HUDEP-2 (cell line): Measurements from ENCODE around the gene SYNC.

Experiments used
- DNase-seq, 76 experiments: peaks; one replicate each; lab custom pipeline; 2025; ENCODE audit not compliant: unreplicated experiment in 76 of 76; lab: John Stamatoyannopoulos, UW

The SYNC gene

GRCh38 chr1:32702599-32703478 lies at the start of gene SYNC:
TSS of gene SYNC (minus strand) at chr1:32702770. CDS start at chr1:32702660, 110 bp downstream.
- peak in 74 of 76 experiments; percentile 32 to 91 (median 76) for DNase-seq

DNA sequence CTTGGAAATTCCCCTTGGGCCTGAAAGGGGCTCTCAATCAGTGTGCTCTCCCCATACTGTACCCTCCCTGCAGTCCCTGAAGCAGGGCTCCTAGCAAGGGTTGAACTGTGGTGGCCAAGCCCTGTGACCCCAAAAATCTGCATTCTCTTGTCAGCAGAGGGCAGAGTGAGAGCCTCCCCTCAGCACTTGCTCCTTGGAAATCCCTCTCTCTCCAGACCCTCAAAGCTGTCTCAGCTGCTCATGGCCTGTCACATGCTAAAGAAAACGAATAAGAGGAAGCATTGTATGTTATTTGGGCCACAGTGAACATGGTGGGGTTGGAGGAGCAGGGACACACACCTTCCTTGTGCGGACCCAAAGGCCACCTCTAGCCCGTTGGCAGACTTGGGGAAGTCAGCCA lies 47.2 kb upstream of the SYNC start:
- no peak for DNase-seq

- no peak for DNase-seq
Measured at GRCh38 chr1:32749332-32749731, 46.8 kb upstream of the SYNC start.

DNA sequence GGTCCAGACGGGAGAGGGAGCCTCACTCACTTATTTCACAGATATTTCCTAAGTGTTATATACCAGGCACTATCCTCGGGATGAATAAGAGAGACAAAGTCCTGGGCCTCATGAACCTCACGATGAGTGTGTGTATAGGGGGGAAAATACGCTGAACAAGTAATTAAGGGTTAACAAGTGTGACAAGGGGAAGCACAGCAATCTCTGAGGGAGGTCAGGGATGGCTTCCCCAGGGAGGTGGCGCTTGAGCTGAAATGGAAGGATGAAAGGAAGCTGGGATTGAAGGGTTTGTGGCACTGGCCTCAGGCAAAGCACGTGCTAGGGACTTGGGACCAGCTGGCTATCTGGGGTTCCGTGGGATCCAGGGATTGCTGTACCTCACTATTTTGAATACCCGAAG lies 46.4 kb upstream of the SYNC start:
- no peak for DNase-seq

DNA sequence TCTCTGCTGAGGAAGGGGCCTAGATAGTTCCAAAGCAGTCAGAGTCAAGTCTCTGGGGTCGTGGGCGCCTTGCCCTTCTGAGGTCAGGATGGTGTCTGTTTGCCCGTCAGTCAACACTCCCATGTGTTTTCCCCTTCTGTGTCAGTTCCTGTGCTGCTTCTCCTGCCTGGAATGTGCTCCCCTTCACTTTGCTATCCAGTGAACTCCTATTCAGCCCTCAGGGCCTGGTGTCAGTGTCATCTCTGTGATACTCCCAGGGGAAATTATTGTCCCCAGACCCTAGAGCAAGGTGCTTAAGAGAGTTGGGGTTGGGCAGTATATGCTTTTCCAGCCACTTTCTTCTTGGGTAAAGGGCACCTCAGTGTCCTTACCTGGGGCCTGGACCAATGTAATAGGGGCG lies 45.8 kb upstream of the SYNC start:
- no peak for DNase-seq

DNA sequence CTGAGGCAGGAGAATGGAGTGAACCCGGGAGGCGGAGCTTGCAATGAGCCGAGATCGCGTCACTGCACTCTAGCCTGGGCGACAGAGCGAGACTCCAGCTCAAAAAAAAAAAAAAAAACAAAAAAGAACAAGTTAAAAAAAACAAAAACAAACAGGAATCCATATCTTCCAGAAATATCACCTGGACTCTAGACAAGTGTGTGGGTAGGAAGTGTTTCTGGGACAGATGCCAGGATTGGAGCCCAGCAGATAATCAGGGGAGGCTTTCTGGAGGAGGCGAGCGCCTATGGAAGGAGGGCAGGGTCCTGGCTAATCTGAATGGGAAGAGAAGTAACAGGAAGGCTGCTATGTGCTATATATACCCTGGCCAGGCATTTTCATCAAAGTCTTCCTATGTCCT lies 43.6 kb upstream of the SYNC start:
- peak in 8 of 76 experiments; percentile 10 to 32 (median 20) for DNase-seq

- no peak for DNase-seq
Measured at GRCh38 chr1:32744071-32744425, 41.5 kb upstream of the SYNC start.

DNA sequence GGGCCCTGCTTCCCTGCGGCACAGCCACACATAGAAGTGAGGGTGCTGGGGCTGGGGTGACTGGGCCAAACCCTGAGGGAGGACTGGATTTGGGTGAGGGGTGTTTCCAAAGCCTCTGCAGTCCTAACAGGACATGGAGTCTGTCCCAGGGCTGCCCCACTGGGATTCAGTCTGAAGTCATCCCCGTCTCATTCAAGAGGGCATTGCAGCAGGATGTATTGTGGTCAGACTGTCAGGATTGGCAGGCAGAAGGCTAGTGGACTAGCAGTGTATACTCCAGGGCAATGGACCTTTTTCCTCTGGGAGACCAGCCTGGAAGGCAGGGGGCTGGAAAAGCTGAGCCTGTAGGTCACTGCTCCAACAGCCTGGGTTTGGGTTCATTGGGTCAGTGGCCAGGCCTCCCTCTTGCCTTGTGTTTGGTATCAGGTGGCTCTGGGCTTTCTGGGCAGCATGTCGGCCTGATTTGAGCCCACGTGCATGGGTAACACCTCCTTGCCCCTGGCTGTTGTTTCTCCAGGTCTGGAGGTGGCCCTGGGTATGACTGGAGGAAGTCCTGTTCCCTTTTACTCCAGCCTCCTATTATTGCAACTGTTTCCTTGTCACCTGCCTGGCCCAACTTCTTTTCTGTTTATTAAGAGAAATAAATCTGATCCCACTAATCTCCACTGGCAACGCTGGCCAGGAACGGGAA lies 41.0 kb upstream of the SYNC start:
- no peak for DNase-seq

GRCh38 chr1:32742956-32743355 lies 40.4 kb upstream of the SYNC start:
- DNase-seq, result no peak

DNA sequence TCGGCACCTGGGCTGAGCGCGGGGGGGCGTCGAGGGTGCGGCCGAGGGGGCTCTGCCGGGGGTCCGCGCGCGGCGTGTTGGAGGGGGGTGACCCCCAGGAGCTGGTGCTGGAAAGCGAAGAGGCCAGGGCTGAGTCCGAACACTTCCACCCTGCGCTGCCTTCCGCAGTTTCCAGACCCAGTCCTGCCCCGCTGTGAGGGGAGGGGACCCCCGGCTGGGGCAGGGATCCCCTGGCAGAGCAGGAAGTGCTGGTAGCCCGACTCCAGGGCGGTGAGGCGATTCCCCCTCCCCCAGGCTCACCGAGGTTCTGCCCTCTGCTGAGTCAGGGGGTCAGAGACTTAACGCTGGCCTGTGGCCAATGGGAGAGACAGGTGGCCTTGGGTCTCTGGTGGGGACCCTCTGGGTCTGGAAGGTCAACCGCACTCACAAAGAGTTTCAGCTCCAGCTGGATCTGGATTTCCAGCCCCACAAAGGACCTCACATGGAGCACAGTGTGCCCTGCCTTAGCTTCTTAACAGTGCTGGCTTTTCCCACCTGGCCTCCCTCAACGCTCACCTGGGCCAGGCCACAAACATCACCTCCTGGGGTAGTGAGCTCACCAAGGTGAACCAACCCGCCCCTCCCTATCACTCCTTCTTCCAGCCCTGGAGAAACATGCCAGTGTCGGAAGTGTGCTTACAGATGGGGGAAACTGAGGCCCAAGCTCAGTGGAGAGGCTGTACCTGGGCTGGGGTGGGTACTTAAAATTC lies 39.8 kb upstream of the SYNC start:
- DNase-seq, result no peak

DNA sequence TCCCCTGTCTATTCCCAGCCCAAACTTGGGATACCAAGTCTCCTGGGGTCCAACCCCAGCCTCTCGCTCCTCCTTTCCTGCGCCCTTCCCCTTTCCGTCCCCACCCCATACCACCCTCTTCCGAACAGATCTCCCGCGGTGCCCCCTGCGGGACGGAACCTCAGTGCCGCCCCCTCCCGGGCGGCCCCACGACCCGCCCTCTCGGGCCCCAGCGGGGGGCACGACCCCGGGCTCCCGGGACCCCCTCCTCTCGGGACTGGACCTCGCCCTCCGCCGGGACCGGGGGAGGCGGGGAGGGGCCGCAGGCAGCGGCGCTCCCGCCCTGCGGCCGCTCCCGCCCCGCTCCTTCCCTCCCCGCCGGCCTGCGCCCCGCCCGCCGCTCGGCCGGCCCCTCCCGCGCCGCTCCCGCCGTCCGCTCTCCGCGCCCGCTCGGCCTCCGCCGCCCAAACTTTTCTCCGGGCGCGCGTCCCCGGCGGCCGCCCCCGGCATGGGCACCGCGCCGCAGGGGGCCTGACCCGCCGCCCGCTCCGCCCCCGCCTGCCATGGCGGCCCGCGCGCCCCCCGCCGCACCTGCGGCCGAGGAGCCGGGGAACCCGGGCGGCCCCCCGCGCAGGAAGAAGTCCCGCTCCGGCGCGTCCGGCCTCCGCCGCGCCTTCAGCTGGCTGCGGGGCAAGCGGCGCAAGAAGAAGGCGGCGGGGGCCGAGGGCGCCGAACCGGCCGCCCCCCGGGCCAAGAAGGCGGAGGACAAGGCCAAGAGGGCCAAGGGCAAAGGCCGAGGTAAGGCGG lies 39.0 kb upstream of the SYNC start:
- DNase-seq, result peak in 7 of 76 experiments; percentile 6 to 27 (median 20)

- no peak for DNase-seq
Measured at GRCh38 chr1:32741059-32741412, 38.5 kb upstream of the SYNC start.

DNA sequence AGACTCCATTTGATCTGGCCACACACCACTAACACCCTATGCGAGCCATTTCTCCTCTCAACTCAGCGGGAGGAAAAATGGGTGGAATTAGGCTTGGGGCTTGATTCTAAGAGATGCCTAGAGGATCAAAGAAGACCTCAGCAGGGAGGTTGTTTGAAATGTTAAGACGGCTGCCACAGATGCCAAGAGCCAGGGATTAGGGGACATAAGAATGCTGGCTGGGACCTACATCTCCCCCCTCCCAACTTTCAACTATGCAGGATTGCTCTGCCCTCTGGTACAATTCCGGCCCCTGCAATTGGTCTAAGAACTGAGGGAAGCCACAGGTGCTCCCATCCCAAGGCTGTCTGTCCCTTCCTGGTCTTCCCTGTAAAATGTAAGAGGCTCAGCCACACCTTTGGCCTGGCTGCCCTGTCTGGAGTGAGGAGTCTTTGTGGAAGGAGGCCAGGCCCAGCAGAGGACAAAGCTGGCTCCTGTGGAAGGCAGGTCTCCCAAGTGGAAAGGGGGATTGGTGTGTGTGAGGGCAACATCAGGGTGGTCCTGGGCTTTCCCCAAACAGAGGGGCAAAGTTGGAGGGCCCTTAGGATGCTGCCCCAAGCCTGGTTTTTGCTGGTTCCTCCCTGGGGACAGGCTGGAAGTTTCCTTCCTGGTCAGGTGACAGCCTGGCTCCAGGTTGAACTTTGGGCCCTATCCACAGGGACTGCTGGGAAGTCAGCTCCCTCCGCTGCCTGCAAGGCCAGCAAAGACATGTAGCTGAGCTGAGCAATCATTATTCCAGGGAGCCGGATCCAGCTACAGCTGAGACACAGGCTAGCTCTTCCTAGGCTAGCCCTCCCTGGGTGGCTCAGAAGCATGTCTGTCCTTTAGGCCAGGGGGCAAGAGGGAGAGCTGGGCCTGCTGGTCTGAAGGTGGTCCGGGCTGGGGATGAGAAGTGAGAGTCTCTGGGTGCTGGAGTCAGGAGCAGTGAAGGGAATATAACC lies 34.5 kb upstream of the SYNC start:
- DNase-seq, result no peak

DNA sequence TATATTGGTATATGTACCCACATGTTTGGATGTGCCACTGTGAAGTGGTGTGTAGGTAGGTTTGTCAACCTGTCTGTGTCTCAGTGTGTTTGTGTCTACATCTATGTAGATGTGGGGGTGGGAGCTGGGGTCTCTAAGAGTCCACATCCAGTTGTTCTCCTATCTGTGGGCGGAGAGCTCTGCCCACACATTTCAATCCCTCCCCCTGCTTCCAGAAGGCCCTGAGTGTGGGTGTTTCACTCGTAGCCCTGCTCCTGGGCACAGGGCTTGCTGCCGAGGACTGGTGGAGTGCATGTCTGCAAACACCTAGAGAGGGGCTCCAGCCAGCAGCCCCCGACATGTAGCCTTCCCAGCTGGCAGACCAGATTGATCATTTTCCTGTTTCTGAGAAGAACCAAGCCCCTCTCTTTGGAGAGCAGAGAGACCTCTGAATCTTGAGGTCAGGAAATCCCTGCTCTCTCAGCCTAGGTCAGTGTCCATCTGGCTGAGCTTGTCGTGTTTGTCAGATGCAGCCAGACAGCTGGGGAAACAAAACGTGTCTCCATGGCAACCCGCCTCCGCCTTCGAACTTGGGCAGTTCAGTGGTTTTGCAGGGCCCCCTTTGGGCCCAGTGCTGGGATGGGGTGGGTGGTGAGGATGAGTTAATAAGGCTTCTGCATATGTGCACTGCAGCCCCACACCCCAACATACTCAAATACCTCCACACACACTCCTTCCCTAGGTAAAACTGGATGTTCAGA lies 31.2 kb upstream of the SYNC start:
- peak in 1 of 76 experiments; percentile 29 for DNase-seq

DNA sequence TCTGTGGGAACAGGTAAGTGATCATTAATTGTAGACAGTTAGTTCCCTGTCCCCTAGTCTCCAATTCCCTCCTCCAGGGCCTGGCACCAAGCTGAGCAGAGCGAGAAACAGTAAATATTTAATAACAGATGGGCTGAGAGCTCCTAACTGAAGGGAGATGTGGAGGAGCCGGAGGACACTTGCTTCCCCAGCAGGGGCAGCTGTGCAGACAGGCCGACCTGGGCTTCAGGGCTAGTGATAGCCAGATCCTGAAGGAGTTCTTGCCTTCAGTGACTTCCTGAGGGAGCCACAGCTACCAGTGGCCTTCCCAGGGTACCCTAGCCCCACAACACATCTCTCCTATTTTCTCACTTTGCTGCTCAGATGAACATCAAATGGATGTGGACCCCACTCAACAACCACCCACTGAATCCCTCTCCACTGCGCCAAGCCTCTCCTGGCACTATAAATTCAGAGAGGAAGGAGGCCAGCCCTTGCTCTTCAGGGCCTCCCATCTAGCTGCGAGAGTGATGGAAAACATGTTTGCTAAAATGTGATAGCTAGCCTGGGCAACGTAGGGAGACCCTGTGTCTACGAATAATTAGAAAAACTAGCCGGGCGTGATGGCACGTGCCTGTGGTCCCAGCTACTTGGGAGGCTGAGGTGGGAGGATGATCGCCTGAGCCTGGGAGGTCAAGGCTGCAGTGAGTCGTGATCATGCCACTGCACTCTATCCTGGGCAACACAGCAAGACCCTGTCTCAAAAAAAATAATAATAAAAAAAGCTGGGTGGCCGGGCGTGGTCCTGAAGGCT lies 26.9 kb upstream of the SYNC start:
- DNase-seq, result no peak

GRCh38 chr1:32728413-32729077 lies 26.0 kb upstream of the SYNC start:
- no peak for DNase-seq

GRCh38 chr1:32727876-32728275 lies 25.3 kb upstream of the SYNC start:
- DNase-seq, result no peak

- DNase-seq, result no peak
Measured at GRCh38 chr1:32725615-32725982, 23.0 kb upstream of the SYNC start.
